Urothelium cell line (cell line): Measurements from ENCODE around the gene MEI1.
A peak's percentile ranks its signal among the peaks of the same experiment; 100 is the strongest.
"Not testable (repeated sequence)": the region's sequence is repeated elsewhere in the genome, so short reads cannot be mapped to it uniquely, and the experiment has no call there.

Source experiments
- DNase-seq: peaks from one replicate; pipeline ENCODE4 v3.0.0; 2011; ENCODE audit warnings: low spot score, mixed read lengths
- FAIRE-seq: peaks from 2 replicates; lab custom pipeline; 2011; peaks lifted over from hg19 to GRCh38; lab: Jason Lieb, UNC

MEI1 gene

DNA sequence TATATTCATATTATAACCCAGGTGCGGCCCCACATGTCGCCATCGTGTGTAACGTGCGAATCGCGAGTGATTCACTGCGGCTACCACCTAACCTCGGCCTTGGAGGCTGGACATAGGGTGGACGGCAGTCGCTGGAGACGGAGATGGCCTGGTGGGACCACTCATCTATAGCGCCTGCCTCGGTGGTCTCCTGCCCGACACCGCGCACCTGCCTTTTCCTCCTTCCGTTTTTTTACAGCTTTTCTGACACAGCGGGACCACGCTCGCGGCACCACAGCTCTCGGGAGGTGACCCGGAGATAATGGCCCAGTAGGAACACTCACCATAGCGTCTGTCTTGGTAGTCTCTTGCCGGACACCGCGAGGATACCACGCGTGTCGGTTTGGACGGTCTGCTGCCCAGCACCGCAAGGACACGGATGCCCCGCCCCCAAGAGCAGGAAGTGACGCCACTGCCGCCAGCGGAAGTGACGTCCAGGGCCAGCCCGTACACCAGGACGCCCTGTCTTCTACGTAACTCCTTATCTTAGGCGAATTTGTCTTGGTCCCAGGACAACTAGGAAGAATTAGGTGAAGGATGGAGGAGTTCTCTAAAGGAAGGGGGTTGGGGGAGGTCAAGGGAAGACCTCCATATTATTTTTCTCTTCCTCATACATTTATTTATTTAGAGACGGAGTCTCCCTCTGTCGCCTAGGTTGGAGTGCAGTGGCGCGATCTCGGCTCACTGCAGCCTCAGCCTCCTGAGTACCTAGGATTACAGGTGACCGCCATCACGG, 17.1 kb upstream of the MEI1 start:
- DNase-seq: peak; percentile 77
- FAIRE-seq: no peak

DNA sequence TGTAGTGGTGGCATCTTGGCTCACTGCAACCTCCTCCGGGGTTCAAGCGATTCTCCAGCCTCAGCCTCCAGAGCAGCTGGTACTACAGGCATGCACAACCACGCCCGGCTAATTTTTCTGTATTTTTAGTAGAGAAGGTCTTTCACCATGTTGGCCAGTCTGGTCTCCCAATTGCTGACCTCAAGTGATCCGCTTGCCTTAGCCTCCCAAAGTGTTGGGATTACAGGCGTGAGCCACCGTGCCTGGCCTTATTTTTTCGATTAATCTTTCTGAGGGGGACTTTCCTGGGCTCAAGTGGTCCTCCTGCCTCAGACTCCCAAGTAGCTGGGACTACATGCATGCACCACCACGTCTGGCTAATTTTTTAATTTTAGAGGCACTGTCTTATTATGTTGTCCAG, 16.3 kb upstream of the MEI1 start:
- no peak for DNase-seq
- no peak for FAIRE-seq

DNA sequence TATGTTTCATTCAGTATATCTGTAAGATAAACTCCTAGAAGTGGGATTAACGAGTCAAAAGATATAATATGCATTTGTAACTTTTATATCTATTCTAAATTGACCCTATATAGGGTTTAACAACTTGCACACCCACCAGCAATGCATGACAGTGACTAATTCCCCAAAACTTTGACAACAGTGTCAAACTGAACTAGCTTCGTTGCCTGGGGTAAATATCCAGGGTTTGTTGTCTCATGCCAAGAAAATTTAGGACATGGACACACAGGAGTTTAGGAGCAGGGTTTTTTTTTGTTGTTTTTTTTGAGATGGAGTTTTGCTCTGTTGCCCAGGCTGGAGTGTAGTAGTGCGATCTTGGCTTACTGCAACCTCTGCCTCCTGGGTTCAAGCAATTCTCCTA, 15.7 kb upstream of the MEI1 start:
- FAIRE-seq (no peak), DNase-seq (no peak)

DNA sequence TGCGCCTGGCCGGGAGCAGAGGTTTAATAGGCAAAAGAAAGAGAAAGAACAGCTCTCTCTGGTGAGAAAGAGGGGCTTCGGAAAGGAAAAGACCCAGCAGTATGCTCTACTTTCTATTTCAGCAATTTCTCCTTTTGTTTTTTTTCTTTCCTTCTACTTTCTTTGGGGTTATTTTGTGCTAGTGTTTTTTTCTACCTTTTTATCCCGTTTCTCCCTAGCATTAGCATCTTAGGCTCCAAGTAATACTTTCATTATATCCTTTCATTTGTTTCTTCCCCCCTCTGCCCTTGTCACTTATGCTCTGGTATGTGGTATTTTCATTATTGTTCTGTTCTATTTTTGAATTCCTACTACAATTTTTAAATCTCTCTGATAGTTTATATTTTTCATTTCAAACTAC, 15.1 kb upstream of the MEI1 start:
- FAIRE-seq (no peak), DNase-seq (no peak)

DNA sequence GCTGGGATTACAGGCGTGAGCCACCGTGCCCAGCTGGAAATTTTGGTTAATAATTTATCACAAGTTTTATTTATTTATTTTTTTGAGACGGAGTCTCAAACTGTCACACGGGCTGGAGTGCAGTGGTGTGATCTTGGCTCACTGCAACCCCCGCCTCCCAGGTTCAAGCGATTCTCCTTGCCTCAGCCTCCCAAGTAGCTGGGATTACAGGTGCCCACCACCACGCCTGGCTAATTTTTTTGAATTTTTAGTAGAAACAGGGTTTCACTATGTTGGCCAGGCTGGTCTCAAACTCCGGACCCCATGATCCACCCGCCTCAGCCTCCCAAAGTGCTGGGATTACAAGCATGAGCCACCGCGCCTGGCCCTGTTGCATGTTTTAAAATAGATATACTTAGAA, 12.4 kb upstream of the MEI1 start:
- FAIRE-seq, DNase-seq: not testable (repeated sequence)

DNA sequence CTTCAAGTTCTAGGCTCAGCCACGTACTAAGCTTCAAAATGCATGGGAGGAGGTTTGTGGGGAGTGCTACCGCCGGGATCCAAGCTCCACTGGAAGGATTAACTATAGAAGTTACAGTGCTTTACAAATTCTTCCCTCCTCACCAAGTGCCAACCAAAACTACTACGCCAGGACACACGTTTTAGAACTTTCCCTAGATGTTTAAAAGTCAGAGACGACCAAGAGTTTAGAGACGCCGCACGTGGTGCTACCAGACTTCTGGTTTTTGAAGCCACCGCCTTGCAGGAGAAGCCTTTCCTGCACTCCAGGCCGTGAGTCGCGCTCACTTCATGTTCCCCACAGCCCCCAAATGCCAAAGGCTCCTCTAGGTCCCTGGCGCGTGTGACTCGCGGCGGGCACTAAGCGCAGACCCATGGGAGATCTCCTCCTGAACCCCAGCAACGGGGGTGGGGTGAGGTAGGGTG, 11.4 kb upstream of the MEI1 start:
- DNase-seq (no peak), FAIRE-seq (no peak)

DNA sequence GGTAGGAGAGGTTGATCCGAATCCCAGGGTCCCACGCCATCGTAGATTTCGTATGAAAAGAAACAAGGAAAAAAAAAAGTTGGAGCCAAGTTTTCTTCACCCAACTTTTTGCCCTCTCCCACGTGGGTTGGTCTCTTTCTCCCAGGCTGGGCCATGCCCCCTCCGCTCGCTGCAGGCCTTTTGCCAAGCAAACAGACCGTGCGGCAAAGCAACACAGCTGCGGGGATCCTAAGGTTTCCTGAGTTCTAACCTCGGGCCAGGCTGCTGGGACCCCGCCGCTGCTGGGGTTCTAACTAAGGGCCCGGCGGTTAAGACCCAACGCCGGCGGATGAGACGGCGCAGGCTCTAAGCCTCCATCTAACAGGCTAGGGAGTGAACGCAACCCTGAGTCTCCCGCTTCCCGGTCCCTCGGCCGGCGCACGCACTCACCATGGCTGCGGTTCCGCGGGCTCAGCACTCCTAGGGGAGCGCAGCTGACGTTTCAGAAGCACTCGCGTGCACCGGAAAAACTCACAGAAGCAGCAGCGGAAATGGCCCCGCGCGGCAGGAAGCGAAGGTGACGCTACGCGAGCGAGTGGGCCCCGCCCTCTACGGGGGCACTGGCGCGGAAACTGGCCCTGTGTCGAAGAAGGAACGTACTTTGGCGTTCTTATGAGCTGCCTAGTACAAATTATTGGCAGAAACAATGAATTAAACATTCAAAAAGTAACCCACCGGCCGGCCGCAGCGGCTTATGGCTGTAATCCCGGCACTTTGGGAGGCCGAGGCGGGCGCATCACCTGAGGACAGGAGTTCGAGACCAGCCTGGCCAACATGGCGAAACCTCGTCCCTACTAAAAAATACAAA, 10.7 kb upstream of the MEI1 start, which contains the start of gene SNU13:
Gene SNU13 (minus strand): TSS at position 503 of the 847 bp plus-strand sequence. CDS start 71 bp downstream, at position 432.
- DNase-seq (peak; percentile 94), FAIRE-seq (peak; percentile 97)

DNA sequence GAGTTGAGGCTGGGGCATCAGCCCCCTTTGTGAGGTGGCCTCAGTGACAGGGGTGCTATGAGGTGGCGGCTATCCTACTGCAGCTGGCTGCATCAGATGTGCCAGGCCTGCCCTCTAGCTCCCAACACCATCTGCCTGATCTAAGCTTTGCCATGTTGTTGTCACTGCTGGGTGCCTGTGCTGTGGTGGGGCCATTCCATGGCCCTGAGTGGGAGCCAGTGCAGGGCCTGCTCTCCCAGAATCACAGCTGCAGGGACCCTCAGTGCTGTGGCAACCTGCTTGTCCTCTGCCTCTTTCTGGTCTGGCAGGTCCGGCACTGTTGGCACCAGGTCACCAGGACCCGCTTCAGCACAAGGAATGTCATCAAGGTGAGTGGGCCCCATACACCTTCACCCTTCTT, 8.8 kb upstream of the MEI1 start:
- FAIRE-seq (no peak), DNase-seq (no peak)

DNA sequence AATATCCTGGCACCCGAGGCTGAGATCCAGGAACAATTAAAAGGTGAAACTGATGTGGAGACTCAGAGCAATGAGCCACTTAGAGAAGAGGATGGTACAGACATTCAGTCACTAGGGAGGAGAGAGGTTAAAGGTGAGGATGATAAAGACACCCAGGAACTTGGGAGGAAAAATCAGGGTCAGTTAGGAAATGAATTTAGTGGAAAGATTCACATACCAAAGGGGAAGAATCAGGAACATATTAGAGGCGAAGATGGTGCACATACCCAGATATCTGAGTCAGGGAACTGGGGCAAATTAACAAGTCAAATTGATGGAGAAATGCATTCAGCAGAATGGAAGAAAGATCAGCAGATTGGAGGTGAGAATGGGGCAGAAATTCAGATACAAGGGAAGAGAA, 4.1 kb upstream of the MEI1 start:
- DNase-seq (no peak), FAIRE-seq (no peak)

DNA sequence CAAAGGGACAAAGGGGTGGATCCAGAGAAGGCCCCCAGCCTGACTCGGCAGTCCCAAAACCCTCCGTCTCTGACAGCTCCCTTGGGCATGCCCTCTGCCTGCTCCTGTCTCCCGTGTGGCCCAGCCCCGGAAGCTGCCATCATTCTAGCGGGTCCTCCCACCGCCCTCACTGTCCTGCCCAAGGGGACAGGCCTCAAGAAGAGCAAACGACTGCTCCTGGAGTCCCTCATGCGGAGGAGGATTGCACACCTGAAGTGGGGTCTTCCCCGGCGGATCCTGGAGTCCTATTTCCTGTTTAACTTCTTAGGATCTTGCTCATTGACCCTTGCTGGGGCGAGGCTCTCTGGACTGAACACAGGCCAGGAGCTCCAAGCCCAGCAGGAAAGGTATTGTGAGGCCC, 2.6 kb upstream of the MEI1 start:
- no peak for DNase-seq
- FAIRE-seq: no peak

DNA sequence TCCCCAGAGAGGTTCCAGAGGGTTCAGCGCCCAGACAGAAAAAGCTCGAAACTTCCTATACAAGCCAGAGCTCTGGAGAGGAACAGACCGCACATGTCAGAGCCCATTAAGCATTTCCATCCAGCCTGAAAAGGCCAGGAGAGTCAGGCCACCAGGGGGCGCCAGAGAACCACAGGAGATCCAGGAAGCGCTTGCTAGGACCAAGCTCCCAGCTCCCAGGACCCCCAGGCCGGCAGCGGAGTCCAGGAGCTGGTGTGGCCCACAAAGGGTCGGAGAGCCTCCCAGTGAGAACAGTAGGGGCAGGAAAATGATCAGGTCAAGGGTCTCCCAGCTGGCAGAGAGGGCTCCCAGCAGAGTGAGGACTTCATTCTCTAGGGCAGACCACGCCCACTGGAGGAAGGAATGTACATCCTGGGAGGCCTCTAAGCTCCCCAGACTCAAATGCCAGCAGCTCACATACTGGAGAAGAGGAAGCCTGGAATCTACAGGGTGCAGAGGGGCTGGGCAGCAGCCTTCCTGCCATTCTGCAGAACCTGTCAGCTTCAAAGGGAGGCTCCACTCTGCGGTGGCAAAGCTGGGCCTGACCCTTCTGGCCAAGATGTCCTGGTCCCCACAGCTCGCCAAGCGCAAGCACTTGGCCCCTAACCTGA, 2.1 kb upstream of the MEI1 start:
- no peak for FAIRE-seq
- peak; percentile 90 for DNase-seq

DNA sequence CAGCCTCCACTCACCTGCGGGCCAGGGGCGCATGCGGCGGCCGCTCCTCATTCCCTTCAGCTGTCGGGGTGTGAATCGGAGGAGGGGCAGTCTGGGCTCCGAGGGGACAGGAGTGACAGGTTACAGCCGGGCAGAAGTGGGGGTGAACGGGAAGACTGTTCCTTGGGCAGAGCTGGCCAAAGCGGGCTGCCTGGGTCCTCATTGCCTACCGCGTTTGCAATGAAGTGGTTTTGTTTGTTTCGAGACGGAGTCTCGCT, 733 bp downstream of the MEI1 start:
- DNase-seq: no peak

DNA sequence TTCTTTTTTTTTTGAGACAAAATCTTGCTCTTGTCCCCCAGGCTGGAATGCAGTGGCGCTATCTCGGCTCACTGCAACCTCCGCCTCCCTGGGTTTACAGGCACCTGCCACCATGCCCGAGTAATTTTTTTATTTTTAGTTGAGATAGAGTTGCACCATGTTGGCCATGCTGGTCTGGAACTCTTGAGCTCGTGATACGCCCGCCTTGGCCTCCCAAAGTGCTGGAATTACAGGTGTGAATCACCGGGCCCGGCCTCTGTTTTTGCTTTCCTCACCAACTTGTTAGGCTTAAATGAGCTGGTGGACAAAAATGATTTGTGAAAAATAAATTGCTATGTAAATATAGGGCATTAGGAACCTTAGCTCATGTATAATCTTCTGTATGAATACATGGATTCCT, 3.5 kb downstream of the MEI1 start:
- DNase-seq: no peak
- FAIRE-seq: no peak

More for the DNA sequence above, 733 bp downstream of the MEI1 start:
- no peak for FAIRE-seq

DNA sequence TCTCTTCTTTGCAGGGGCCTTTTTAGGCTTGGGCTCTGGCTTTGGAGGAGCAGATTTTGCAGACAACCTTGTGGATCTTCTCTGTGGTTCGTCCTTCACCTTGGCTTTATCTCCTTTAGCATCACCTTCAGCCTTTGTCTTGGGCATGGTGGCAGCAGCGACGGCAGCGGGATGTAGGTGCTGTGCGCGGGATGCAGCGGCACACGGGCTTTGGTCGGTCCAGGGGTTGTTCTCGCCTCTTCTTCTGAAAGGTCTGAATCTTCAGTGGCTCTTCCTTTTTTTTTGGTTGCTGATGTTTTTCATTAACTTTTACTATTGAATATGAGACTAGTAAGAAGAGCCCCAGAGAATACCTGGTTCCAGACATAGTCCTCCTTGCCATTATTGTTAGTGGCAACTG, 10.0 kb downstream of the MEI1 start:
- no peak for FAIRE-seq
- no peak for DNase-seq

DNA sequence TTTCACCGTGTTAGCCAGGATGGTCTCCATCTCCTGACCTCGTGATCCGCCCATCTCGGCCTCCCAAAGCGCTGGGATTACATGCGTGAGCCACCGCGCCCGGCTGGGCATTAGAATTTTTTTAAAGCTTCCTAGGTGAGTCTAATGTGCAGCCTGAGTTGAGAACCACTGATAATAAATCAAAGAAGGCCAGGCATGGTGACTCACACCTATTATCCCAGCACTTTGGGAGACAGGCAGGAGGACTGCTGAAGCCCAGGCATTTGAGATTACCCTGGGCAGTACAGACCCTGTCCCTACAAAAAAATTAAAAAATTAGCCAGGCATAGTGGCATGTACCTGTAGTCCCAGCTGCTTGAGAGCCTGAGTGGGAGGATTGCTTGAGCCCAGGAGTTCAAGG, 13.7 kb downstream of the MEI1 start:
- DNase-seq: peak; percentile 34

DNA sequence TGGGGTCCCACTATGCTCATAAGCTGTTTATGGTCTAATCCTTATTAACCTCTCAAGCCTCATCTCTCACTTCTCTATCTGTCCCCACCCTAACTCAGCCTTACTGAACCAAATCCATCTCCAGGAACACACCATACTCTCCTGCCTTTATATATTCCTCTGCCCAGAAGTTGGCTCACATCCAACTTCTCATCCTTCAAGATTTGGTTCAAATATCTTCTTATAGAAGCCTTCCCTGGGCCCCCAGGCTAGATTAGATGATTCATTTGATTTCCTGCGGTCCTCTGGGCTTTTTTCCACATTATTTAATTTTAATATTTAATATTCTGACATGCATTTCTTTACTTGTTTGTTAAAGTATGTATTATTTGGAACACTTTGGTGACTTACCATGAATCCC, 23.2 kb downstream of the MEI1 start:
- no peak for FAIRE-seq

More for the DNA sequence above, 13.7 kb downstream of the MEI1 start:
- FAIRE-seq: no peak

DNA sequence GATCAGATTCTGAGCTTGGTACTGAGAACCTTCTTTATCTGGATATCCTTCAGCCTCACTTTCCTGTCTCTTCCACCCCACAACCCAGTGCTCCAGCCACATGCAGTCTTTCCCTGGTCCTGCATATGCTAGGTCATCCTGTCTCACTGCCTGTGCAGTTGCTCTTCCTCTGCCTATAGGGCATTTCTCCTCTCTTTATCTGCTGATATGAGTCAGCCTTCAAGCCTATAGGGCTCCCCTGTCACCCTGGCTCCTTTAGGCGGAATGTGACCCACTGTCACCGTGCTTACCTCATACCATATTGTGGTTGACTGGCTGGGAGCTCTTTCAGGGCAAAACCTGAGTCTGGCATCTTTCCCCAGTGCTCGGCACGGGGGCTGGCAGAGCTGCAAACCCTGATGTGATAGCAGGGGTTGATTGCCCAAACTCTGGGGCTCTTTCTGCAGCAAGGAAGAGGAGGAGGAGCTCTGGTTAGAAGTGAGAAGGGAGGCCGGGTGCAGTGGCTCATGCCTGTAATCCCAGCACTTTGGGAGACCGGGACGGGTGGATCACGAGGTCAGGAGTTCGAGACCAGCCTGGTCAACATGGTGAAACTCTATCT, 26.3 kb downstream of the MEI1 start:
- DNase-seq (peak; percentile 23), FAIRE-seq (peak; percentile 9)

More for the DNA sequence above, 23.2 kb downstream of the MEI1 start:
- no peak for DNase-seq

DNA sequence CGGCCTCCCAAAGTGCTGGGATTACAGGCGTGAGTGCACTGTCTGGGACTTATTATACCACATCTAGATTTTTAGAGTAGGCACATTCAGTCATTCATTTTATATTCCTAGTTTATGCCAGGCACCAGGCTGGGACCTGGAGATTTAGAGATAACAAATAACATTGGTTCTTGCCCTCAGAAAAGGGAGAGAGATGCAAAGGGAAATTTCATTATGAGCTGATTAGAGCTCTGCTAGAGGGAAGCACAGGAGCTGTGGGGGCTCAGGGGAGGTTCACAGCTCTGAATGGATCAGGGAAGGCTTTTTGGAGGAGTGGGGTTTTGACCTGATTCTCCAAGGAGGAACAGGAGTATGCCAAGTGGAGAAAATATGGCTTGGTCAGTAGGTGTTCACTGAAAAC, 32.3 kb downstream of the MEI1 start:
- DNase-seq: no peak
- no peak for FAIRE-seq

DNA sequence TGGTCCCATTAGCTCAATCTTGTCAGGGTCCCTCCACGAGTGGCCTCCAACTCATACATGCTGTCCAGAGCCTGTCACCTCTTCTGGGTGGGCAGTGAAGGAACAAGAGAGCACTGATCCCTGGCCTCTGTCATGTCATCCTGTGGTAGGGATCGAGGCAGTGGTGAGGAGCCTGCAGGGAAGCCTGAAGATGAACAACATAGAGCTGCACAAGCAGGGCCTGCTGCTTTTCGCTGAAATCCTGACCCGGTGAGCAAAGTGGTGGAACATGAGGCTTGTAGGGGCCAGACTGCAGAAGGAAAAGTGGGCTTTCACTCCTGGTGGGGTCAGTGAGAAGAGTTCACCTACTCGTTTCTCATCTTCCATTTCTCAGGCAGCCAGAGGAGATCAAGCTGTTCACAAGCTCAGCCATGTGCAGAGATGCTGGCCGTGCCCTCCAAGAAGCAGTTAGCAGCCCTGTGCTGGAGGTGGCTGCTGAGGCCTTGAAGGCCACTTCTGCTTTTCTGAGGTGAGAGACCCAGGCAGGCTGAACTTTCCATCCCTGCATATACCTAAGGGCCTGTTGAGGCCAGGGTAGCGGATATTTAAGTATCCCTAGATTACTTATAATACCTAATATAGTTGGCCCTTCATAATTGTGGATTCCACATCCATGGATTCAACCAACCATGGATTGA, 32.9 kb downstream of the MEI1 start:
- FAIRE-seq (no peak), DNase-seq (no peak)

DNA sequence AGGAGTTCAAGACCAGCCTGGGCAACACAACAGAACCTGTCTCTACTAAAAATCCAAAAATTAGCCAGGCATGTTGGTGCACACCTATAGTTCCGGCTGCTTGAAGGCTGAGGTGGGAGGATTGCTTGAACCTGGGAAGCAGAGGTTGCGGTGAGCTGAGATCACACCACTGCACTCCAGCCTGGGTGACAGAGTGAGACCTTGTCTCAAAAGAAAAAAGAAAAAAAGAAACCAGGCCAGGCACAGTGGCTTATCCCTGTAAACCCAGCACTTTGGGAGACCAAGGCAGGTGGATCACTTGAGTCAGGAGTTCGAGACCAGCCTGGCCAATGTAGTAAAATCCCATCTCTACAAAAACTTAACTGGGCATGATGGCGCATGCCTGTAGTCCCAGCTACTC, 33.9 kb downstream of the MEI1 start:
- not testable (repeated sequence) for FAIRE-seq, DNase-seq

DNA sequence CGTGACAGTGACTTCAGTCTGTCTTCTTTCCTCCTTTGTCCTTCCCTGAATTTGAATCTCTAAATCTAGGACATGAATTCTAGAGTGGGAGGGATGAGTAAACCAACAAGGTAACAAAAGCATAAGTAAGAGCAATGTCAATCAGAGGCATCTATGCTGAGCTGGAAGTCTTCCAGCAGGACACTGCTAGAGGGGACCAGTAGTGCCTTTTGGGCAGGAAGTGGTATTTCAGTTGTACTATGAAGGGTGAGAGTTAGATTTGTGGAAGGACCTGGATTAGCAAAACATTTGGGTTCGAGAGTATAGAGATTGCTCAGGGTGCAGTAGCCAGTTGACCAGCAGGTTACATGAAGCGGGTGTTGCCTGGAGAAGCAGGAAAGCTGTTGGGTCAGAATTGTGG, 40.3 kb downstream of the MEI1 start:
- DNase-seq: no peak
- no peak for FAIRE-seq
